Measurements from ENCODE around the gene SLC19A1.
"Not testable (repeated sequence)": the region's sequence is repeated elsewhere in the genome, so short reads cannot be mapped to it uniquely, and the experiment has no call there.

SLC19A1 gene

GRCh38 chr21:45502006-45502345, 40.3 kb downstream of the SLC19A1 start:
- TF ChIP-seq, protein P1, sequence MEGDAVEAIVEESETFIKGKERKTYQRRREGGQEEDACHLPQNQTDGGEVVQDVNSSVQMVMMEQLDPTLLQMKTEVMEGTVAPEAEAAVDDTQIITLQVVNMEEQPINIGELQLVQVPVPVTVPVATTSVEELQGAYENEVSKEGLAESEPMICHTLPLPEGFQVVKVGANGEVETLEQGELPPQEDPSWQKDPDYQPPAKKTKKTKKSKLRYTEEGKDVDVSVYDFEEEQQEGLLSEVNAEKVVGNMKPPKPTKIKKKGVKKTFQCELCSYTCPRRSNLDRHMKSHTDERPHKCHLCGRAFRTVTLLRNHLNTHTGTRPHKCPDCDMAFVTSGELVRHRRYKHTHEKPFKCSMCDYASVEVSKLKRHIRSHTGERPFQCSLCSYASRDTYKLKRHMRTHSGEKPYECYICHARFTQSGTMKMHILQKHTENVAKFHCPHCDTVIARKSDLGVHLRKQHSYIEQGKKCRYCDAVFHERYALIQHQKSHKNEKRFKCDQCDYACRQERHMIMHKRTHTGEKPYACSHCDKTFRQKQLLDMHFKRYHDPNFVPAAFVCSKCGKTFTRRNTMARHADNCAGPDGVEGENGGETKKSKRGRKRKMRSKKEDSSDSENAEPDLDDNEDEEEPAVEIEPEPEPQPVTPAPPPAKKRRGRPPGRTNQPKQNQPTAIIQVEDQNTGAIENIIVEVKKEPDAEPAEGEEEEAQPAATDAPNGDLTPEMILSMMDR (conservative IDR thresholded peaks at IDR 0.05; ENCODE audit: low read length): no peak
- no peak for DNase-seq (ENCODE audit: low read depth)
- no peak overlapping the region for H3K4me3 ChIP-seq (ENCODE audit: low read length)

GRCh38 chr21:45501081-45502005, 40.9 kb downstream of the SLC19A1 start:
- DNase-seq (ENCODE audit: low read depth): peak; percentile 9

DNA sequence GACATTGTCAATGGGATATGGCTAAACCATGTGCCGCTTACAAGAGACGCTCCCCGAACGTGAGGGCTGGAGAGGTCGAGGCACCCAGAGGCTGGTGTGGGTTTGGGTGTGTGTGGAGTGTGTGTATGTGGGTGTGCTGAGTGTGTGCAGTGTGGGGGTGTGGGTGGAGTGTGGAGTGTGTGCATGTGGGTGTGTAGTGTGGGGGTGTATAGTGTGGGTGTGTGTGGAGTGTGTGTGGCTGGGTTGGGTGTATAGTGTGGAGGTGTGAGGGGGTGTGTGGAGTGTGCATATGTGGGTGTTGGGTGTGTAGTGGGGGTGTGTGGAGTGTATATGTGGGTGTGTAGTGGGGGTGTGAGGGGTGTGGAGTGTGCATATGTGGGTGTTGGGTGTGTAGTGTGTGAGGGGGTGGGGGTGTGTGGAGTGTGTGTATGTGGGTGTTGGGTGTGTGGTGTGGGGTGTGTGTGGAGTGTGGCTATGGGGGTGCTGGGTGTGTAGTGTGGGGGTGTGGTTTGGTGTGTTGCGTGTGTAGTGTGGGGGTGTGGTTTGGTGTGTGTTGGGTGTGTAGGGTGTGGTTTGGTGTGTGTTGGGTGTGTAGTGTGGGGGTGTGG, 42.2 kb downstream of the SLC19A1 start:
- no peak overlapping the region for H3K4me3 ChIP-seq (ENCODE audit: low read length)
- TF ChIP-seq, protein P1 (conservative IDR thresholded peaks at IDR 0.05; ENCODE audit: low read length): no peak
- no peak for DNase-seq (ENCODE audit: low read depth)

More at GRCh38 chr21:45501081-45502005, 40.9 kb downstream of the SLC19A1 start:
- not testable (repeated sequence) for H3K4me3 ChIP-seq (ENCODE audit: low read length)

- DNase-seq (ENCODE audit: low read depth): no peak
- TF ChIP-seq, protein P1 (conservative IDR thresholded peaks at IDR 0.05; ENCODE audit: low read length): no peak
- H3K4me3 ChIP-seq (ENCODE audit: low read length): no peak overlapping the region
Observed at GRCh38 chr21:45499201-45499750, 43.0 kb downstream of the SLC19A1 start.

GRCh38 chr21:45498646-45499000, 43.6 kb downstream of the SLC19A1 start:
- no peak for DNase-seq (ENCODE audit: low read depth)
- TF ChIP-seq, protein P1 (conservative IDR thresholded peaks at IDR 0.05; ENCODE audit: low read length): no peak
- H3K4me3 ChIP-seq (ENCODE audit: low read length): no peak overlapping the region

- DNase-seq (ENCODE audit: low read depth): no peak
- TF ChIP-seq, protein P1 (conservative IDR thresholded peaks at IDR 0.05; ENCODE audit: low read length): no peak
- H3K4me3 ChIP-seq (ENCODE audit: low read length): no peak overlapping the region
Observed at GRCh38 chr21:45497846-45498645, 44.2 kb downstream of the SLC19A1 start.
